Stimulated activated CD8-positive, alpha-beta memory T cell treated with anti-CD3 and anti-CD28 coated beads, Interleukin-4, amount 100 ng/mL, for 24 hours (primary cell): ENCODE measurements around the gene DNAL4.

ENCODE experiments used
- DNase-seq: peaks from one replicate; pipeline ENCODE4 v3.0.0-alpha.2; 2020; ENCODE audit warnings: low read depth

Gene DNAL4

GRCh38 chr22:38738475-38739070 is 55.4 kb downstream of the DNAL4 start:
- no peak for DNase-seq

GRCh38 chr22:38737302-38738060 is 56.5 kb downstream of the DNAL4 start:
- no peak for DNase-seq

GRCh38 chr22:38736257-38736570 is 57.7 kb downstream of the DNAL4 start:
- no peak for DNase-seq

- DNase-seq = no peak
Observed at GRCh38 chr22:38735465-38736256, 58.3 kb downstream of the DNAL4 start.

GRCh38 chr22:38735126-38735464 is 58.8 kb downstream of the DNAL4 start:
- no peak for DNase-seq

GRCh38 chr22:38734421-38735100 is 59.4 kb downstream of the DNAL4 start:
- DNase-seq = no peak

- DNase-seq = no peak
Observed at GRCh38 chr22:38733724-38734381, 60.1 kb downstream of the DNAL4 start.

GRCh38 chr22:38733329-38733723 is 60.6 kb downstream of the DNAL4 start:
- DNase-seq = no peak

GRCh38 chr22:38732251-38732815 is 61.6 kb downstream of the DNAL4 start:
- DNase-seq = no peak

- no peak for DNase-seq
Observed at GRCh38 chr22:38731703-38732161, 62.2 kb downstream of the DNAL4 start.

GRCh38 chr22:38730411-38730871 is 63.5 kb downstream of the DNAL4 start:
- DNase-seq = no peak

- no peak for DNase-seq
Observed at GRCh38 chr22:38729946-38730345, 64.0 kb downstream of the DNAL4 start.

- DNase-seq = no peak
Observed at GRCh38 chr22:38728871-38729796, 64.8 kb downstream of the DNAL4 start.
